K562 (cell line): ENCODE measurements around the gene RPLP2. TPM values are rescaled to one million over a fixed set of nuclear protein-coding genes. Genes with fewer than 3 reads are reported as not detected.
A peak's percentile ranks its signal among the peaks of the same experiment; 100 is the strongest.

Experiments
- BRD4 ChIP-seq: fragments of 200-600 bp; sonication (generic); IDR thresholded peaks from 2 replicates; pipeline ENCODE4 v1.6.1; 2017; ENCODE audit warnings: inconsistent platforms
- CBX3 ChIP-seq, 2 experiments: IDR thresholded peaks; 1 replicate in 1 of 2; 2 replicates in 1 of 2; pipeline ENCODE4 v1.6.1; 2012; ENCODE audit warnings: inconsistent platforms in 2 of 2, low read length in 2 of 2, borderline replicate concordance in 1 of 2, control low read depth in 1 of 2
- CC2D1A ChIP-seq: fragments of 450-650 bp; IDR thresholded peaks from 2 replicates; pipeline ENCODE4 v1.6.1; 2017; ENCODE audit warnings: mild to moderate bottlenecking
- HNRNPLL ChIP-seq: fragments of 200-400 bp; formaldehyde crosslinking; IDR thresholded peaks from 2 replicates; pipeline ENCODE4 v1.6.1; 2017; ENCODE audit warnings: low read length, low read depth, mild to moderate bottlenecking; ENCODE audit not compliant: poor library complexity, severe bottlenecking
- MAX ChIP-seq: sonication (generic); formaldehyde crosslinking; IDR thresholded peaks from 2 replicates; pipeline ENCODE4 v1.9.0; 2022; ENCODE audit warnings: mild to moderate bottlenecking, missing genetic modification reagents
- MAZ ChIP-seq, 2 experiments: fragments of 450-650 bp in 1 of 2; sonication (generic) in 1 of 2; formaldehyde crosslinking; IDR thresholded peaks in 1 of 2; conservative IDR thresholded peaks in 1 of 2; 2 replicates each; pipeline versions ENCODE4 v1.4.0 to v1.5.0; 2020; ENCODE audit warnings: mild to moderate bottlenecking in 1 of 2, missing genetic modification reagents in 1 of 2
- MCM7 ChIP-seq, 2 experiments: fragments of 450-650 bp; IDR thresholded peaks; 2 replicates each; pipeline ENCODE4 v1.6.1; 2016 to 2018
- NRF1 ChIP-seq, 2 experiments: fragments of 450-650 bp; IDR thresholded peaks in 1 of 2; conservative IDR thresholded peaks in 1 of 2; 2 replicates each; pipeline ENCODE4 v1.6.1; 2014; ENCODE audit warnings: mild to moderate bottlenecking in 2 of 2
- POLR2A ChIP-seq: fragments of 450-650 bp; conservative IDR thresholded peaks from 2 replicates; pipeline ENCODE4 v1.6.1; 2016
- PTTG1 ChIP-seq: fragments of 450-650 bp; IDR thresholded peaks from 2 replicates; pipeline ENCODE4 v1.6.1; 2016; ENCODE audit warnings: low read depth, mild to moderate bottlenecking, missing genetic modification characterization, missing compliant biosample characterization
- RNF219 ChIP-seq: fragments of 250-450 bp; sonication (Bioruptor Pico); IDR thresholded peaks from 2 replicates; pipeline ENCODE4 v1.5.0; 2022; ENCODE audit warnings: mild to moderate bottlenecking
- ZKSCAN1 ChIP-seq: fragments of 150-350 bp; IDR thresholded peaks from 2 replicates; pipeline ENCODE4 v1.6.1; 2016; ENCODE audit warnings: low read depth, low read length
- ZNF174 ChIP-seq: fragments of 250-450 bp; sonication (Bioruptor Pico); IDR thresholded peaks from 2 replicates; pipeline ENCODE4 v1.4.0; 2020; ENCODE audit warnings: mild to moderate bottlenecking
- ZNF609 ChIP-seq: sonication (generic); formaldehyde crosslinking; IDR thresholded peaks from 2 replicates; pipeline ENCODE4 v1.8.1; 2023; ENCODE audit warnings: missing genetic modification reagents, mild to moderate bottlenecking, borderline replicate concordance
- polyA plus RNA-seq, 8 experiments: library from polyadenylated mRNA; depleted of rRNA in 4 of 8; stranded (reverse) in 5 of 8; unstranded in 3 of 8; fragments of >200 nt; fragmentation: Nextera tagmentation in 2 of 8; fragmentation: Illumina TruSeq in 1 of 8; extraction: Ambion mirVana in 2 of 8; extraction: Trizol in 1 of 8; gene quantifications; 2 replicates each; pipeline versions ENCODE4 v1.2.1 to v1.2.3, GENCODE V29; 2011 to 2014; ENCODE audit warnings: inconsistent platforms in 1 of 8, missing spikeins in 1 of 8
- total RNA-seq, 7 experiments: library from RNA; depleted of rRNA in 6 of 7; stranded (reverse); fragments of >200 nt in 6 of 7; fragmentation: Illumina TruSeq in 2 of 7; extraction: Trizol in 2 of 7; gene quantifications; 2 replicates each; pipeline versions ENCODE4 v1.2.1 to v1.2.3, GENCODE V29; 2011 to 2021; ENCODE audit warnings: low replicate concordance in 1 of 7
- TF ChIP-seq, protein P1 (sequence below), 2 experiments: IDR thresholded peaks in 1 of 2; conservative IDR thresholded peaks in 1 of 2; 2 replicates each; pipeline ENCODE4 v1.6.1; 2016; ENCODE audit warnings: low read depth in 2 of 2, mild to moderate bottlenecking in 1 of 2, missing compliant biosample characterization in 1 of 2, missing genetic modification characterization in 1 of 2, moderate library complexity in 1 of 2
- TF ChIP-seq, protein P2 (sequence below): fragments of 450-650 bp; IDR thresholded peaks from 2 replicates; pipeline ENCODE4 v1.6.1; 2016; ENCODE audit warnings: missing biosample characterization, missing genetic modification characterization

Gene RPLP2
- total and polyA plus RNA-seq, 9 of the 15 experiments (the other 6 are each of a cell fraction or from before 2014, with no cell fraction given): 528 to 3,807 (median 1,633) TPM

DNA sequence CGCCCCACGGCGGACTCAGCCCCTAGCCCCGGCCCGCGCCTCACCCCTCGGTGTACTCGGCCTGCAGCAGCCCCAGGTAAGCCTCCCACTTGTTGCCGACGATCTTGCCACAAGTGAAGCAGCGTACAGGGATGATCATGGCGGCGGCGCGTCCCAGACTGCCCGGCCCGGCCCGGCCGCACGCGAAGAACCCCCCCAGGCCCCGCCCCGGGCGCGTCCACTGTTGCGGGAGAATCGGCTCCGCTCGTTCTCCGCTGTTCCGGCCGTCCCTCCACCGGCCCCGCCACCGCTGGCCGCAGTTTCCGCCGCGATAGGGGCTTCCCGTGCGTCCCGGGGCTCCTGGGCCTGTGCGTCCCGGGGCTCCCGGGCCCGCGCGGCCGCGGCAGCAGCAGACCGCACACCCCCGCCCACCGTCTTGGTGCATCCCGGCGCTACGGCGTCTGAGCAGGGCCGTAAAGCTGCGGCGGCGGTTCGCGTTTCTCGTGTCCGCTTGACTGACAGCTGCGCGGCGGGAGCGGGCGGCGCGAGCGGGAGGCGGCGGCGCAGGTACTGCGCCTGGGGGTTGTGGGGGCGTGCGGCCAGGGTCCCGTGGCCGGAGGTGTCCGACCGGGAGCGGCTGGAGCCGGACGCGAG lies 32.7 kb downstream of the RPLP2 start, which contains the start of the genes POLR2L and TSPAN4 (continued):
- no peak for TF ChIP-seq CBX3 (IDR thresholded peaks at IDR 0.05; ENCODE audit: borderline replicate concordance in 1 of 2, low read length in 2 of 2)
- TF ChIP-seq MCM7 (IDR thresholded peaks at IDR 0.05): no peak
- peak; percentile 54 for TF ChIP-seq HNRNPLL
- no peak for TF ChIP-seq BRD4
- TF ChIP-seq, protein P1, sequence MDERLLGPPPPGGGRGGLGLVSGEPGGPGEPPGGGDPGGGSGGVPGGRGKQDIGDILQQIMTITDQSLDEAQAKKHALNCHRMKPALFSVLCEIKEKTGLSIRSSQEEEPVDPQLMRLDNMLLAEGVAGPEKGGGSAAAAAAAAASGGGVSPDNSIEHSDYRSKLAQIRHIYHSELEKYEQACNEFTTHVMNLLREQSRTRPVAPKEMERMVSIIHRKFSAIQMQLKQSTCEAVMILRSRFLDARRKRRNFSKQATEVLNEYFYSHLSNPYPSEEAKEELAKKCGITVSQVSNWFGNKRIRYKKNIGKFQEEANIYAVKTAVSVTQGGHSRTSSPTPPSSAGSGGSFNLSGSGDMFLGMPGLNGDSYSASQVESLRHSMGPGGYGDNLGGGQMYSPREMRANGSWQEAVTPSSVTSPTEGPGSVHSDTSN (CRISPR knock-in tag; IDR thresholded peaks at IDR 0.05; ENCODE audit: low read depth): peak; percentile 90
- TF ChIP-seq, protein P1 (tag; conservative IDR thresholded peaks at IDR 0.05; ENCODE audit: low read depth): no peak
- no peak for TF ChIP-seq ZKSCAN1
- TF ChIP-seq ZNF174 (CRISPR knock-in tag): no peak
- TF ChIP-seq MAX (CRISPR knock-in tag): peak; percentile 84
- TF ChIP-seq ZNF609 (CRISPR knock-in tag): peak; percentile 77; the same call in 1 of the 2 replicates
- TF ChIP-seq CC2D1A: no peak
- TF ChIP-seq POLR2A: peak; percentile 95
- peak in 1 of 2 experiments; percentile 72; a peak in 2 of 4 replicates for TF ChIP-seq NRF1 (conservative IDR thresholded peaks at IDR 0.05 in 1 of 2, IDR thresholded peaks at IDR 0.05 in 1 of 2)
- peak; percentile 11 to 97; a peak in 3 of 4 replicates for TF ChIP-seq MAZ (CRISPR knock-in tag; conservative IDR thresholded peaks at IDR 0.05 in 1 of 2, IDR thresholded peaks at IDR 0.05 in 1 of 2)
- no peak for TF ChIP-seq RNF219 (CRISPR knock-in tag)
- TF ChIP-seq, protein P2, sequence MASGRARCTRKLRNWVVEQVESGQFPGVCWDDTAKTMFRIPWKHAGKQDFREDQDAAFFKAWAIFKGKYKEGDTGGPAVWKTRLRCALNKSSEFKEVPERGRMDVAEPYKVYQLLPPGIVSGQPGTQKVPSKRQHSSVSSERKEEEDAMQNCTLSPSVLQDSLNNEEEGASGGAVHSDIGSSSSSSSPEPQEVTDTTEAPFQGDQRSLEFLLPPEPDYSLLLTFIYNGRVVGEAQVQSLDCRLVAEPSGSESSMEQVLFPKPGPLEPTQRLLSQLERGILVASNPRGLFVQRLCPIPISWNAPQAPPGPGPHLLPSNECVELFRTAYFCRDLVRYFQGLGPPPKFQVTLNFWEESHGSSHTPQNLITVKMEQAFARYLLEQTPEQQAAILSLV (tag): no peak
- TF ChIP-seq PTTG1 (tag): no peak
